Upper lobe of right lung (tissue), 1 donor: ENCODE measurements around the gene DCT. TPM values are rescaled to one million over a fixed set of nuclear protein-coding genes. Genes with fewer than 3 reads are reported as not detected.
A peak's percentile ranks its signal among the peaks of the same experiment; 100 is the strongest.

Experiments used
- ATAC-seq: fragments of 200-7000 bp; cut with Tn5 transposase; one replicate; pipeline ENCODE4 v1.9.1; 2020; ENCODE audit warnings: mild to moderate bottlenecking, moderate library complexity
- DNase-seq: peaks from one replicate; pipeline ENCODE4 v3.0.0-alpha.2; 2020
- H3K27ac ChIP-seq: fragments of 200-600 bp; one replicate; pipeline ENCODE4 v1.8.0; 2022
- H3K27me3 ChIP-seq: fragments of 200-600 bp; one replicate; pipeline ENCODE4 v1.8.0; 2022; ENCODE audit warnings: mild to moderate bottlenecking
- H3K36me3 ChIP-seq: fragments of 200-600 bp; one replicate; pipeline ENCODE4 v1.8.0; 2022
- H3K4me1 ChIP-seq: fragments of 200-600 bp; one replicate; pipeline ENCODE4 v1.8.0; 2022
- H3K4me3 ChIP-seq: fragments of 200-600 bp; one replicate; pipeline ENCODE4 v1.8.0; 2022; ENCODE audit warnings: mild to moderate bottlenecking
- H3K9me3 ChIP-seq: fragments of 200-600 bp; one replicate; pipeline ENCODE4 v1.8.0; 2022
- CTCF ChIP-seq: fragments of 200-600 bp; IDR thresholded peaks from one replicate; pipeline ENCODE4 v1.8.0; 2022; ENCODE audit warnings: antibody characterized with exemption
- intact Hi-C: fragments of 100-400 bp; cut with DNase I; formaldehyde crosslinking; loops from one replicate; pipeline ENCODE4 v1.11.0; 2022
- total RNA-seq: library from RNA; stranded (reverse); fragmentation: NEBNext Ultra II Directional; extraction: Animal tissue kit (Norgen Biotek cat#: 25700); gene quantifications from one replicate; pipeline ENCODE4 v1.2.1, GENCODE V29; 2021
- donor health status: DM: no; HTN: yes; CAD: no; lungs with severe emphysema.

The DCT gene
- total RNA-seq, 1 donor from 2014 or later = not detected

- Histone ChIP-seq H3K9me3 (no peaks in the 10 kb centered on the region), H3K4me3 (no peak overlapping the region), H3K36me3 (no peaks in the 10 kb centered on the region), H3K27ac (no peak overlapping the region), H3K4me1 (no peaks in the 10 kb centered on the region), H3K27me3 (peaks cover 5% of the 10 kb centered on the region)
- intact Hi-C loops = no loop called here
- TF ChIP-seq CTCF = no peak
- DNase-seq = no peak
- ATAC-seq = no peak
These were observed 62.2 kb downstream of the DCT start for GRCh38 chr13:94417294-94417693.

GRCh38 chr13:94416454-94417080 is 62.9 kb downstream of the DCT start:
- DNase-seq (no peak), ATAC-seq (peak; percentile 83)
- H3K4me3 ChIP-seq = no peak overlapping the region
- intact Hi-C loops = no loop called here
- no peaks in the 10 kb centered on the region for H3K9me3 ChIP-seq
- no peaks in the 10 kb centered on the region for H3K4me1 ChIP-seq
- no peak overlapping the region for H3K27ac ChIP-seq
- H3K36me3 ChIP-seq = no peaks in the 10 kb centered on the region
- H3K27me3 ChIP-seq = peaks cover 5% of the 10 kb centered on the region
- peak; percentile 34 for TF ChIP-seq CTCF

GRCh38 chr13:94415500-94416237 is 63.8 kb downstream of the DCT start:
- no peak overlapping the region for H3K4me3 ChIP-seq
- no peak for TF ChIP-seq CTCF
- no peak overlapping the region for H3K27ac ChIP-seq
- DNase-seq (no peak), ATAC-seq (no peak)
- H3K27me3 ChIP-seq = peaks cover 5% of the 10 kb centered on the region
- no peaks in the 10 kb centered on the region for H3K36me3 ChIP-seq
- H3K4me1 ChIP-seq = no peaks in the 10 kb centered on the region
- intact Hi-C loops = no loop called here
- no peaks in the 10 kb centered on the region for H3K9me3 ChIP-seq

GRCh38 chr13:94414708-94415107 is 64.8 kb downstream of the DCT start:
- Histone ChIP-seq H3K36me3 (no peaks in the 10 kb centered on the region), H3K27me3 (peaks cover 5% of the 10 kb centered on the region), H3K9me3 (no peaks in the 10 kb centered on the region), H3K4me3 (no peak overlapping the region), H3K4me1 (no peaks in the 10 kb centered on the region), H3K27ac (no peak overlapping the region)
- DNase-seq (no peak), ATAC-seq (no peak)
- intact Hi-C loops = no loop called here
- no peak for TF ChIP-seq CTCF

- Histone ChIP-seq H3K4me1 (no peaks in the 10 kb centered on the region), H3K27me3 (peaks cover 5% of the 10 kb centered on the region), H3K9me3 (no peaks in the 10 kb centered on the region), H3K27ac (no peak overlapping the region), H3K4me3 (no peak overlapping the region), H3K36me3 (no peaks in the 10 kb centered on the region)
- no peak for ATAC-seq
- intact Hi-C loops = no loop called here
- no peak for DNase-seq
- no peak for TF ChIP-seq CTCF
These were observed 65.3 kb downstream of the DCT start for GRCh38 chr13:94414141-94414540.
